GM10847 (cell line): ENCODE results near the gene TRPC4AP.

Source experiments
- POLR2A ChIP-seq: IDR thresholded peaks from 2 replicates; pipeline ENCODE4 v1.6.1; 2011; ENCODE audit not compliant: insufficient read length; ENCODE audit errors: extremely low read depth

The TRPC4AP gene

GRCh38 chr20:35012227-35013069 lies 80.2 kb downstream of the TRPC4AP start:
- no peak for TF ChIP-seq POLR2A

GRCh38 chr20:35011589-35012226 lies 80.9 kb downstream of the TRPC4AP start:
- no peak for TF ChIP-seq POLR2A

- TF ChIP-seq POLR2A = no peak
Observed at GRCh38 chr20:35010405-35011192, 82.0 kb downstream of the TRPC4AP start.

GRCh38 chr20:35009665-35010328 lies 82.8 kb downstream of the TRPC4AP start:
- TF ChIP-seq POLR2A = no peak

- TF ChIP-seq POLR2A = no peak
Observed at GRCh38 chr20:35008411-35009342, 83.9 kb downstream of the TRPC4AP start.

GRCh38 chr20:35007891-35008290 lies 84.7 kb downstream of the TRPC4AP start:
- no peak for TF ChIP-seq POLR2A

- TF ChIP-seq POLR2A = no peak
Observed at GRCh38 chr20:35007413-35007812, 85.2 kb downstream of the TRPC4AP start.

- no peak for TF ChIP-seq POLR2A
Observed at GRCh38 chr20:35006531-35006971, 86.1 kb downstream of the TRPC4AP start.

GRCh38 chr20:35006009-35006408 lies 86.6 kb downstream of the TRPC4AP start:
- TF ChIP-seq POLR2A = no peak

GRCh38 chr20:35005463-35005961 lies 87.1 kb downstream of the TRPC4AP start:
- TF ChIP-seq POLR2A = no peak

- TF ChIP-seq POLR2A = no peak
Observed at GRCh38 chr20:35004749-35005462, 87.7 kb downstream of the TRPC4AP start.

- TF ChIP-seq POLR2A = no peak
Observed at GRCh38 chr20:35004051-35004725, 88.4 kb downstream of the TRPC4AP start.
